WTC11 (cell line): ENCODE data around the gene PDE8A. TPM values are rescaled to one million over a fixed set of nuclear protein-coding genes. Genes with fewer than 3 reads are reported as not detected.

Experiments
- ARID4B ChIP-seq: sonication (generic); formaldehyde crosslinking; IDR thresholded peaks from 2 replicates; pipeline ENCODE4 v1.8.0; 2023; ENCODE audit warnings: missing genetic modification reagents, mild to moderate bottlenecking, borderline replicate concordance
- E2F5 ChIP-seq: sonication (generic); formaldehyde crosslinking; IDR thresholded peaks from 2 replicates; pipeline ENCODE4 v1.8.1; 2022; ENCODE audit warnings: mild to moderate bottlenecking, moderate library complexity, missing genetic modification reagents
- ELF4 ChIP-seq: sonication (generic); formaldehyde crosslinking; IDR thresholded peaks from 2 replicates; pipeline ENCODE4 v1.8.1; 2022; ENCODE audit warnings: low read depth, mild to moderate bottlenecking, moderate library complexity, missing genetic modification reagents
- GABPB1 ChIP-seq: sonication (generic); formaldehyde crosslinking; IDR thresholded peaks from 2 replicates; pipeline ENCODE4 v1.8.1; 2023; ENCODE audit warnings: mild to moderate bottlenecking, missing genetic modification reagents
- HMGA2 ChIP-seq: fragments of 250-450 bp; sonication (Bioruptor Pico); IDR thresholded peaks from 2 replicates; pipeline ENCODE4 v1.4.0; 2021; ENCODE audit warnings: mild to moderate bottlenecking, moderate library complexity
- IRF1 ChIP-seq: sonication (generic); formaldehyde crosslinking; IDR thresholded peaks from 2 replicates; pipeline ENCODE4 v1.8.0; 2023; ENCODE audit warnings: missing genetic modification reagents
- JUN ChIP-seq: sonication (generic); formaldehyde crosslinking; IDR thresholded peaks from 2 replicates; pipeline ENCODE4 v1.8.0; 2023; ENCODE audit warnings: mild to moderate bottlenecking, missing genetic modification reagents
- NFE2L1 ChIP-seq: sonication (generic); formaldehyde crosslinking; IDR thresholded peaks from 2 replicates; pipeline ENCODE4 v1.8.1; 2023; ENCODE audit warnings: missing genetic modification reagents
- RELA ChIP-seq: sonication (generic); formaldehyde crosslinking; IDR thresholded peaks from 2 replicates; pipeline ENCODE4 v1.8.1; 2022; ENCODE audit warnings: missing genetic modification reagents, mild to moderate bottlenecking, borderline replicate concordance
- RORB ChIP-seq: fragments of 250-450 bp; sonication (Bioruptor Pico); IDR thresholded peaks from 2 replicates; pipeline ENCODE4 v1.9.0; 2021; ENCODE audit warnings: mild to moderate bottlenecking
- USF1 ChIP-seq: sonication (generic); formaldehyde crosslinking; IDR thresholded peaks from 2 replicates; pipeline ENCODE4 v1.8.0; 2022; ENCODE audit warnings: mild to moderate bottlenecking, missing genetic modification reagents
- USF2 ChIP-seq: sonication (generic); formaldehyde crosslinking; IDR thresholded peaks from 2 replicates; pipeline ENCODE4 v1.8.1; 2023; ENCODE audit warnings: mild to moderate bottlenecking, missing genetic modification reagents, moderate library complexity
- ZBTB21 ChIP-seq: sonication (generic); formaldehyde crosslinking; IDR thresholded peaks from 2 replicates; pipeline ENCODE4 v1.8.1; 2023; ENCODE audit warnings: mild to moderate bottlenecking, missing genetic modification reagents, borderline replicate concordance
- ZNF281 ChIP-seq: sonication (generic); formaldehyde crosslinking; IDR thresholded peaks from 2 replicates; pipeline ENCODE4 v1.8.0; 2023; ENCODE audit warnings: mild to moderate bottlenecking, missing genetic modification reagents
- ZNF317 ChIP-seq: sonication (generic); formaldehyde crosslinking; IDR thresholded peaks from 2 replicates; pipeline ENCODE4 v1.8.1; 2023; ENCODE audit warnings: low read depth, mild to moderate bottlenecking, moderate library complexity, missing genetic modification reagents, borderline replicate concordance
- ZNF425 ChIP-seq: fragments of 250-450 bp; sonication (Bioruptor Pico); conservative IDR thresholded peaks from 2 replicates; pipeline ENCODE4 v1.9.0; 2021; ENCODE audit warnings: mild to moderate bottlenecking
- total RNA-seq: library from RNA; stranded (reverse); gene quantifications from 3 replicates; pipeline ENCODE4 v1.2.3, GENCODE V29; 2021
- TF ChIP-seq, protein P1 (sequence below): sonication (generic); formaldehyde crosslinking; IDR thresholded peaks from 2 replicates; pipeline ENCODE4 v1.8.1; 2022; ENCODE audit warnings: low read depth, mild to moderate bottlenecking, moderate library complexity, missing genetic modification reagents, borderline replicate concordance

The PDE8A gene
- total RNA-seq, 1 experiment from 2014 or later: 13.9 TPM

GRCh38 chr15:84981054-84981710 is 474 bp upstream of the PDE8A start (continued):
- TF ChIP-seq ARID4B (0 out of 2 replicates have a peak, but pooled peaks have one; percentile 63), IRF1 (0 out of 2 replicates have a peak, but pooled peaks have one; percentile 74), HMGA2 (no peak), JUN (CRISPR knock-in tag) (no peak), ZNF317 (CRISPR knock-in tag) (no peak), RELA (no peak), ZBTB21 (CRISPR knock-in tag) (peak; percentile 91), GABPB1 (CRISPR knock-in tag) (peak; percentile 74), ZNF281 (CRISPR knock-in tag) (peak; percentile 42; the same call in 1 of the 2 replicates), NFE2L1 (CRISPR knock-in tag) (no peak), USF2 (CRISPR knock-in tag) (0 out of 2 replicates have a peak, but pooled peaks have one; percentile 3), USF1 (CRISPR knock-in tag) (no peak), RORB (CRISPR knock-in tag) (no peak), ELF4 (CRISPR knock-in tag) (no peak), ZNF425 (CRISPR knock-in tag) (no peak), E2F5 (CRISPR knock-in tag) (peak; percentile 78; the same call in 1 of the 2 replicates)
- TF ChIP-seq, protein P1, sequence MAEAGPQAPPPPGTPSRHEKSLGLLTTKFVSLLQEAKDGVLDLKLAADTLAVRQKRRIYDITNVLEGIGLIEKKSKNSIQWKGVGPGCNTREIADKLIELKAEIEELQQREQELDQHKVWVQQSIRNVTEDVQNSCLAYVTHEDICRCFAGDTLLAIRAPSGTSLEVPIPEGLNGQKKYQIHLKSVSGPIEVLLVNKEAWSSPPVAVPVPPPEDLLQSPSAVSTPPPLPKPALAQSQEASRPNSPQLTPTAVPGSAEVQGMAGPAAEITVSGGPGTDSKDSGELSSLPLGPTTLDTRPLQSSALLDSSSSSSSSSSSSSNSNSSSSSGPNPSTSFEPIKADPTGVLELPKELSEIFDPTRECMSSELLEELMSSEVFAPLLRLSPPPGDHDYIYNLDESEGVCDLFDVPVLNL: no peak
